ENCODE data around the gene PITPNC1.
A peak's percentile ranks its signal among the peaks of the same experiment; 100 is the strongest.

The PITPNC1 gene

GRCh38 chr17:67374329-67375053, 2.6 kb upstream of the PITPNC1 start:
- peak; percentile 84 for TF ChIP-seq CTCF (IDR thresholded peaks at IDR 0.05; ENCODE audit: low read depth, low read length)
- no peak overlapping the region for H3K4me3 ChIP-seq (ENCODE audit: low read depth, low read length)

- no peak for TF ChIP-seq CTCF (IDR thresholded peaks at IDR 0.05; ENCODE audit: low read depth, low read length)
- no peak overlapping the region for H3K4me3 ChIP-seq (ENCODE audit: low read depth, low read length)
Observed at GRCh38 chr17:67375054-67375427, 2.0 kb upstream of the PITPNC1 start.

- H3K4me3 ChIP-seq (ENCODE audit: low read depth, low read length): no peak overlapping the region
- no peak for TF ChIP-seq CTCF (IDR thresholded peaks at IDR 0.05; ENCODE audit: low read depth, low read length)
Observed at GRCh38 chr17:67375716-67376115, 1.4 kb upstream of the PITPNC1 start.

- H3K4me3 ChIP-seq (ENCODE audit: low read depth, low read length): peak overlapping the region; percentile 86
Observed at GRCh38 chr17:67376415-67376736, 705 bp upstream of the PITPNC1 start.

GRCh38 chr17:67377488-67378453, 690 bp downstream of the PITPNC1 start:
- peak overlapping the region; percentile 86 for H3K4me3 ChIP-seq (ENCODE audit: low read depth, low read length)
- TF ChIP-seq CTCF (IDR thresholded peaks at IDR 0.05; ENCODE audit: low read depth, low read length): 0 out of 2 replicates have a peak, but pooled peaks have one; percentile 18

More at GRCh38 chr17:67376415-67376736, 705 bp upstream of the PITPNC1 start:
- TF ChIP-seq CTCF (IDR thresholded peaks at IDR 0.05; ENCODE audit: low read depth, low read length): no peak

- peak; percentile 28; the same call in 1 of the 2 replicates for TF ChIP-seq CTCF (IDR thresholded peaks at IDR 0.05; ENCODE audit: low read depth, low read length)
- H3K4me3 ChIP-seq (ENCODE audit: low read depth, low read length): peak overlapping the region; percentile 86
Observed at GRCh38 chr17:67378454-67379250, 1.6 kb downstream of the PITPNC1 start.

All from WI38 (cell line).